NCI-H1105 (cell line): Measurements from ENCODE around the gene ZSWIM6.

Experiments used
- DNase-seq: peaks from one replicate; lab custom pipeline; 2025; lab: John Stamatoyannopoulos, UW

ZSWIM6 gene

DNA sequence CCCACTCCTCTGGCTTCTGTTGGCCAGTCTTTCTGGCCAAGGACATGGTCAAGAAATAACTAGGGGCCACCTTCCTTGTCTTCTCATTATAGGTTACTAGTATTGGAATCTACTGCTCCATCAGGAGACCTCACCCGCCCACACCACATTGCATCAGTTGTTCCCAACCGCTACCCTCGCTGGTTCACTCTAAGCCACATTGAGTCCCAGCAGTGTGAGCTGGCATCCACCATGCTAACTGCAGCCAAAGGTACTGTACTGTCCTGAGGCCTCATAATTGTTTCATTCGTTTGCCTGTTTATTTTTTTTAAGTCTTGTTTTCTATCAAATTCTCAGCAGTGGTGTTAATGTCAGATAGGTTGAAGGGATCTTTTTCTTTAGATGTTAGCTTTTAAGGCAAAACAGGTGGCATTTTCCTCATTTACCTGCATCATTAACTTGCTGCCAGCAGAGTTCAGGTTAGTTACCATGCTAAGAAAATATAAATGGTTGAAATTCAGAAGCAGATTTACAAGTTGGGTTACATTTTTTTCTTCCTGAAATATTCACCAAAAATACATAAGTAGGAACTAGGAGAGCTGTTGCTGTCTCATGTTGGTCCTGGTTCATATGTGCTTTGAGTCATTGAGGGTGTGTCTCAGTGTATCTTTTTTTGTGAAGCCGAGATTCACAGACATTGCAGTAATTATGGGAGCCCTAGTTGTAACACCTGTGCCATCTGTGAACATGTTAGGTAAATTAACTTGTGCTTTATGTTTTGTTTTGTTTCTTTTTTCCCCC is 206.9 kb downstream of the ZSWIM6 start:
- no peak for DNase-seq

DNA sequence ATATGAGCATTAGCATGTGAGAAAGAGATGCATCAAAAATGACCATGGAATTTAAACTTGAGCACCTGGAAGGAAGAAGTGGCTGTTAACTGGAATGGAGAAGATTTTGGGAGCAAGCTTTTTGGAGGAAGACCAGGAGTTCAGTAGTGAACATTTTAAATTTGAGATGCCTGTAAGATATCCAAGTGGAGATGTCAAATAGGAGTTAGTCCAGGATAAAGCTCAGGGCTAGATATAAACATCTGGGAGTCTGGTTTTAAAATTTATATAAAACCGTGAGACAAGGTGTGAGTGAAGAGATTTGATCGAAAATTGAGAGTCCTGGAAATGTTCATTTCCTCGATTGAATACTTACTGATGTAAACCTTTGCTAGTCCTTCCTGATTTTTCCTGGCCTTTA is 217.5 kb downstream of the ZSWIM6 start:
- no peak for DNase-seq

DNA sequence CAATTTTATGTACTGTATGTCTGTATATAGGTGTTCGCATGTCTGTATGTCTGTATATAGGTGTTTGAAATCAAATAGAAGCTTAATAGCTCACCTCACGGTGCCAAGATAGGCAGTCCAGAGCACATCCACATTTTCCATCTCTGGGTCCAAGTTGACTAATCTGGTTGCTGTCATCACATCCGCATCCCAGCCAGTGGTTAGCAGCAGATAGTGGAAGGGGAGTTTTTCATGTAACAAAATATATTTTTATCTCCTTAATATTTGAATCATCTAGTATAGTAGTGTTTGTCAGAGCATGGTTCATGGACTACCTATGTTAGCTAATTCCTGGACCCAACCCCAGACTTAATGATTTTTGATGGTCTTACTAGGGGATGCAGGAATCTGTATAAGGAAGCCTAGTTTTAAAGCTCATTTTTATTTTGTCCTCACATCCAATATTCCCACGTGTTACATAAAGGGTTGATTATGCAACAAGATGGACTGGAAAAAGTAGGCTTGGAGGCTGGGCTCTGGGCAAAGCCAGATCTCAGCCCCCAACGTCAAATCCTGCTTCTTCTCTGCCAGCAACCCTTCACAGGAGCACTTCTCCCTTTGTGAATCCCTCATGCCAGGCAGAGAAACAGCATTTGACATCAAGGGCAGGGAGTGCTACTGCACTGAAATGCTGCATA is 219.7 kb downstream of the ZSWIM6 start:
- no peak for DNase-seq

DNA sequence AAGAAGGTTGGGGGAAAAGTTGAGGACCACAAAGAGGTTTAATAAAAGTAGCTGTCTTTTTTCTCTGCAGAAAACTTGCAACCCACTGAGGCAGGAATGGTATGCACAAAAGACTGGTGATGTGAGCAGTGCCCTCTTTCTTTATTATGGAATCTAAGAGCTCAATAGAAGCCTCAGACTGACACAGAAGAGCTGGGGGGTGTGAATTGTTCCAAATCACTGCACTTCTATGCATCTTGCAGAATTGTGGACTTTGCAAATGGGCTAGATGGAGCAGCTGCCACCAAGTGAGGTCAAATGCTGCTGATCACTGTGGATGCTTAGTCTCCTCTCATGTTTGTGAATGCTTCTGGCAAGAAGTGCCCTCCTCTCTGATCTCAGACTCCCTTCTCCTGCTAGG is 227.1 kb downstream of the ZSWIM6 start:
- DNase-seq: no peak

DNA sequence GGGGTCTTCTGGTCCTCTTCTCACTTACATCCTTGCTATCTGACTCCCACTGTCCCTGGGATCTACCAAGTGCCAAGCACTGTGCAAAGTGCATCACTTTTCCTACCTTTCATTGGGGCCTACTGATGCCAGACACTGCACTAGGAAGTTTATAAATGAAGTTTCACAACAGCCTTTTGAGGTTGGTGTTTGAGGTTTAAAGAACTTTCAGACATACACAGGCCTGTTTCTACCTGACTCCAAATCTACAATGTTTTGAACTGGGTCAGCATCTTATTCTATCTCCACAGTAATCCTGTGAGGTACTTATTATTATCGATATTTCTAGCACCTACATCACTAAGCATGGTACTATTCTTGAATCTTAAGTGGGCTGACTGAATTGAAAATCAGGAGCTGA is 227.7 kb downstream of the ZSWIM6 start:
- DNase-seq: no peak

DNA sequence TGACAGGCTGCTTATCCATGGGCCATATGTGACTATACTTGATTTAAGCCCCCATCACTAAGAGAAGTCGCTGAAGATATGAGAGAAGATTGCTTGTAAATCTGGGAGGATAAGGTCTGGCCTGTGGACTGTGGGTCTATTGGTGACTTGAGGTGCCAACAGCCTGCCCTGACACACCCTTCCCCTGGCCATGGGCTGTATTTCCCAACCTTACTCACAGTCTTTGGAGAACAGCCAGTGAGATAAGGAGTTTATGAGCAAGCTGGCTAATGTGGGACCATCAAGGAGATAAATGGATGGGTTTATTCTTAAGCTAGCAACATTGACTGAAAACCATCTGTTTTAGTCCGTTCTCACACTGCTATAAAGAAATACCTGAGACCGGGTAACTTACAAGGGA is 231.3 kb downstream of the ZSWIM6 start:
- no peak for DNase-seq

DNA sequence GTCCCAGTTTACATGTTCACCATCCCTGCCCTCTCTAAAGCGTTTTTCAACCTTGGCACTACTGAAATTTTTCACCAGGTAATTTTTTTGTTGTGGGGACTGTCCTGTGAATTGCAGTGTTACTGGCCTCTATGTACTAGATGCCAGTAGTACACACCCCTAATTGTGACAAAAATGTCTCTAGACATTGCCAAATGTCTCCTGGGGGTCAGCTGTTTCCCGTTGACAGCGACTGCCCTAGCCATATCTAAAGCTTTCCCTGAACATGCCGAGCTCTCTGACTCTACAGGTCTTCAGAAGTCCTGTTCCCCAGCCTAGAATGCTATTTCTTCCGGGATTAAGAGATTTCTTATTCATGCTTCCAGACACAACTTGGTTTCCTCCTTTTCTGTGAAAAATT is 235.3 kb downstream of the ZSWIM6 start:
- DNase-seq: no peak

DNA sequence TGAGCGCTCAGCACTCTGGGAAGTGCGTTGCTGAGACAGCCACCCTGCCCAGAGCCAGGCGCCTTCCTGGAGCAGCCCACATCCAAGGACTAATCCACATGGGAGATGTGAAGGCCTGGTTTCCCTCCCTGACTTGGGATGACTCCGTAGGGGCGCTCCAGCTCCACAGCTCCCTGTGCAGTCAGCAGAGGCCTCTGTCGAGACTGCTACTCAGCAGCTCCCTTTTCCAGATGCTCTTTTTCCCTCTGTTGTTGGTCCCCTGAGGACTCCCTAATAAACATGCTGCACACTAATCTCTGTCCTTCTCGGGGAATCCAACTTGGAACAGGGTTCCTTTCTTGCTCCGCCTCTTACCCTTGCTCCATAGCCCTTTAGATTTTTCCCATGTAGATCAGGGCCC is 237.3 kb downstream of the ZSWIM6 start:
- DNase-seq: no peak

DNA sequence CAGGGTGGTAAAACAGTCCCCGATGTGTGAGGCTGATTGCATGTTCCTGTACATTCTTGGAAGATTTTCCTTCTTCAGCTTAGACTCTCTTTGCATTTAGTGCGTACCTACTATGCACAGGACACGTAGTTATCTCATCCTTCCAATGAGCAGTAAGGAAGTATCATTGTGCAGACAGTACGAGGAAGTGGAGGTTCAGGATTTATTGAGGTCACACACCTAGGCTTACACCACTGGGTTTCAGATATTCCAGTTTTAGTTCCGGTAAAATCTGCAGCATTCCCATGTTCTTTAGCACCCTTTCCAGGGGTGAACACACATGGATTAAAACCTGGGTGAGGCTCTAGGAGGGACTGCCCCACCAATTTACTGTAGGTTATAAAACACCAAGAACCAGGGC is 238.7 kb downstream of the ZSWIM6 start:
- no peak for DNase-seq

DNA sequence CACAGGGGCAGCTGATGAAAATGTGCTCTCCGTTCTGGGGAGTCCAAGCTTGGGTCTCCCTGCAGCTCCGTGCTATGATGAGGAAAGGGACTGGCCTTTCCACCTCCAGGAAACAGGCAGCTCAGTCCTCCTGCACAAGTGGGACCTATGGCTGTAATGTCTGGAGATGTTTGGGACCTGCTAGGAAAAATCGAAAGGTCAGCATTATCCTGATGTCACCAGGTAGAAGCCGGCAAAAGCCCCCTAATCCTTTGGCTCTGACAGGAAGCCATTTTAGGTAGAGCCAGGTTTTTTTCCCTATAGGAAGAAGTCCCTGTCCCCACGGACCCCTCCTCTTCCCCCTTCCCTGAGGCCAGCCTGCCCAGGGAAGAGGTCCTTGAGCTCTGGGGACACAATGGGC is 240.9 kb downstream of the ZSWIM6 start:
- no peak for DNase-seq

DNA sequence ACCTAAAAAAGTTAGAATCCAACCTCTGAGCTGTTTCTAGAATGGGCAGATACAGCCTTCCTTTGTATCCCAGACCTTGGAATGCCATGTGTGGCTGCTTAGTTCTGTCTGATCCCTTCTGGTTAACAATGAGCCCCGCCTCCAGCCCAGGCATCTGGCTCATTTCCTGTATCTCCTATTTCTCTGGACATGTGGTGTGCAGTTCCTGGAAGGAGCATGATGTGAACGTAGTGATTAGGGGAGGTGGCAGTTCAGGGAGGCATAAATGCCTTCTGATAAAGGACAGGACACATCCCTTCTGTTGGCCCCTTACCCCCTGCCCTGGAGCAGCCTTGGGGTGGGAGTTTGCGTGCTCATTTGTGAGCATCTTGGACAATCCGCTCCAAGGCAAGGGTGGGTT is 243.0 kb downstream of the ZSWIM6 start:
- DNase-seq: no peak

DNA sequence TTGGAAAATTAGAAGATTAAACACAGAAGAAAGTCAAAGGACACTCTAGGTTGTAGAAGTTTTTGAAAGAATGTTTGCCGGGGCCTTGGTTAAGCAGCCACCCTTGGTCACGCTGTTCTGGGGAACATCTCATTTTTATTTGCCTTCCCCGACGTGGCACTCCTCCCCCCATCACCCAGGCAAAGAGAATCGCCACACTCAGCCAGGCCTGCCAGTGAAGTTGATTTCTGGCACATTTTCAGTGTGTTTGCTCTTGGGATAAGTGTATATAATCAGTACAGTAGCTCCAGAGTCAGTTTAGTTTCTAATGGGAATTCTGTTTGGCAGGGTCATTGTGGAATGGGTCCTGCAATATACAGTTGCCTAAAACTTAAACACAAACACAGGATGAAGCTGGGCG is 243.5 kb downstream of the ZSWIM6 start:
- DNase-seq: no peak

DNA sequence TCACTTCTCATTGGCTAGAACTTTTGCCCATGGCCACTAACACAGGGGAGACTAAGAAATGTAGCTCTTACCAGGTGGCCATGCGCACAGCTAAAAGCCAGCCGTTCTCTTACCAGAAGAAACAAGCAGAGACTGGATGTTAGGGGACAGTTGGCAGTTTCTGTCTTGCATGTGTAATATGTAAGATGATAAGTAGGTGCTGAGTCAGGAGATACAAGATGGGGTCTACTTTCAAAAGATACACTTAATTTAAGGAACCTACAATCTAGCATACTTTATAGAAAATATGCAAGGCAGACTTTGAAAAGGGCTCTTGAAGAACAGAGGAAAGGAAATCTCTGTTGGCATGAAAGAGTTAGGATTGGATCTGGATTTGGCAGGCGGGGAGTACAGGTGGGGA is 244.5 kb downstream of the ZSWIM6 start:
- no peak for DNase-seq

DNA sequence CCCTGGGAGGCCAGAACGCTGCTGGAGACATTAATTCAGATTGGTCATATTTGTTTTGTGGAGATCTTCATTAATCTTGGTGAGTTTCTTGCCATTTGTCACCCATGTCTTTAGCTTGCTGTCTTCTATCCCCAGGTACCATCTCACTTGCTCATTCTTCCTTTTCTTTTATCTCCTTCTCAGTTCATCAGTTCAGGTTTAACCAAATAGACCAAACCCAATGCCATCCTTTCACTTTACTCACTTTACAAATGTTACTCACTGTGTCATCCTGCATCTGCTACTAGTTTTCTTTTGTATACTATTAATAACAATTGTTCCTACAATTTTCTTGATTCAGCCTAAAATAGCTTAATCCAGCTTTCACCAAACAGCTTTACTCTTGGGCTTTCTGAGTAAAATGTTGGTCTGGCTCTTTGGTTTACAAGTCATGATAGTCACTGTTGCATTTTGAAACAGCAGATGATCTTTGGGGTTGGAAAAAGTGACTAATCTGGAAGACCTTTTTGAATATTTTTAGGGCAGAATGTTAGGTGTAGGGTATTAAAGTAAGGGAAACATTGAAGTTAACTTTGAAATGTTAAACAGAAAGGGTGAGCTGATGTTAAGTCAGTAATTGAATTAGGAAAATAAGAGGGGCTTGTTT is 246.9 kb downstream of the ZSWIM6 start:
- no peak for DNase-seq

DNA sequence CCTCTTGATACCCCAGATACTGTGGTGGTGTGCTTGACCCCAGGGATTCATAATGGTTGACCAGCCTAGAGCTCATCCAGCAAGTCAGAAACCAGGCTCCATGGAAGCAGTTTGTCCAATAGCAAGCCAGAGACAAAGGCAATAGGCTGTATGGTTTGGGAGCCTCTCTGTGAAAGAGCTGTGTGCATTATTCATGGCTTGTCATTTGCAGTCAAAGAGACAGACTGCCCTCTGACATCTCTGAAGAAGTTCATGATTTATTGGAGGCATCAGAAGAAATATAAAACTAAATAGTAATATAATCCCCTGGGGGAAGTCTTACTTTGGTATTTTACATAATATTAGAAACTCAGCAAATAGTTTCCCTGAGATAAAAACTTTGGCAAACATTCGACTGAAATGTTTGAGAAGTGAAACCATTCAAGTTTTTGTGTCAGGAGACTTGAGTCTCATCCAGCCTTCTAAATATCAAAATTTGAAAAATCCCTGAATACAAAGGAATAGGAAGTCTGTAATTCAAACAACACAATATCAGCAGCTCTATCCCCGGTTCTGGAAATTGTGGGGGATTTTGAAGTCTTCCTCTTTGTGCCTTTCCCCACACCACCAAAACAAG is 250.3 kb downstream of the ZSWIM6 start:
- DNase-seq: no peak

DNA sequence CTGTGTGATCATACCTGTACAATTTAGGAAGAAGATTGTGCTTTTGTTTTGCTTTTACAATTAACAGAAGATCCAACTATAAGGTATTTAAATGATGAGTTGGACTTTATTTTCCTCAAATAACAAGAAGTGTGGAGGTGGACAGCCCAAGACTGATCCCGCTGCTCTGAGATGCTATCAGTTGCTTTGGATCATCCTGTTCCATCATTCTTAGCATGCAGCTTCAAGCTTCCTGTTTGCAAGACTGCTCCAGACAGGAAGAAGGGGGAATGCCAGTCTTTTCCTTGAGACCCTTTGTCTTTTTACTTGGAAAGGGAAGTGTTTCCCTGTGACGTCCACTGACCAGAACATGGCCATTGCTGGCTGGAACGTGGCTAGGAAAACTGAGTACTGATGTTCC is 250.8 kb downstream of the ZSWIM6 start:
- DNase-seq: no peak

DNA sequence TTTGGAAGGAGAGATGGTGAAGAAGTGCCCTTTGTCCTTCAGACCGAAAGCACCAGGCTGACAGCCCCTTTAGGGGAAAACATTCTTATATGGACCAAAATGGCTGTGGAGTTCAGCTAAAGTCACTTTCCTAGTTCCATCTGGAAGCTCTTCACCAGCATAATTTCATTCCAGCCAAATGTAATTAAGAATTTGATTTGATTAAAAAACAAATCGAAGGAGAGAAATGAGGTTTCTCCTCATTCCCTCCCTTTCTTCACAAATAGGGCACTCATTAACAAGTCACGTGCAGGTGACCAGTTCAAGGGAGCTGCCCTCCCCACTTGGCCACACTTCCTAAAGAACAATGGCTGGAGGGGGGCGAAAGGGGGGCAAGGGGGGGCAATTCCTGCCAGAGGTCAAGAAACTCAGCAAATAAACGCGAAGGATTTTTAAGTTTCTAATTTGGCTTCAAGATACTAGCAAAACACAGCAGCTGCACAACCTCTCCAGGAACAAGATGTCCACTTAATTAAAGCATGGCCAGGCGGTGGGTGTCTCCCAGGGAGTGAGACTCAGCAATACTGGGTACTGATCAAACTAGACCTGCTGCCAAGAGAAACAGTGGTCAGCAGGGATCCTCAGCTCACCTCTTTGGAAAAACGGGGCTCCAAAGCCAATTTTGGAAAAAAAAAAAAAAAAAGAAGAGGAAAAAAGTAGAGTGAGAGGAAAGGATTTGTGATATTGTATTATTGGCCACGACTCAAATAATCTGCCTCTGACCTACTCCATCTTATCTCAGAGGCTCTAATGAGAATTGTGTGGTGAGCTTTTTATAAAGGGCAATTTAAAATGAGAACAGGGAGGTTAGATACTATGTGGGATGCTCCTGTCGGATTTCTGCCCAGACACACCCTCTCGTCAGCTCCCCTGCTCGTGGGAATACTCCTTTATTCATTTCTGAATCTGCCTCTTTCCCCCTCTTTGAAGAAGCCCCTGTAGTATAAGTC is 254.3 kb downstream of the ZSWIM6 start:
- DNase-seq: no peak

DNA sequence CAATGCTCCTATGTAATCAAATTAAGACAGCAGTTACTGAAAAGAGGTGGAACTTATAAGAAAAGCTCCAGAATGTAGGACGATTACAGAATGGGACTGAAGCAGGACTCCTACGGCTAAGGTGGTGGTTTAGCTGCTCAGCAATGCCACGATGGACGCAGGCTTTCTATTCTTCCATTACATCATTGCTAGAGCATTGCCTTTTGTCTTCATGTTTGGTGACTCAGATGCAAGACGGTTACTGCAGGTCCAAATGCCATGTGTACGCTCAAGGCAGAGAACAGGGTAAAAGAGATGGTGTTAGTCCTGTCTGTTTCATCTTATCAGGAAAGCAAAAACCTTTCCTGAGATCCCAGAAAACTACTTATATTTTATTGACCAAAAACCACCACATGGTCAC is 255.1 kb downstream of the ZSWIM6 start:
- no peak for DNase-seq

DNA sequence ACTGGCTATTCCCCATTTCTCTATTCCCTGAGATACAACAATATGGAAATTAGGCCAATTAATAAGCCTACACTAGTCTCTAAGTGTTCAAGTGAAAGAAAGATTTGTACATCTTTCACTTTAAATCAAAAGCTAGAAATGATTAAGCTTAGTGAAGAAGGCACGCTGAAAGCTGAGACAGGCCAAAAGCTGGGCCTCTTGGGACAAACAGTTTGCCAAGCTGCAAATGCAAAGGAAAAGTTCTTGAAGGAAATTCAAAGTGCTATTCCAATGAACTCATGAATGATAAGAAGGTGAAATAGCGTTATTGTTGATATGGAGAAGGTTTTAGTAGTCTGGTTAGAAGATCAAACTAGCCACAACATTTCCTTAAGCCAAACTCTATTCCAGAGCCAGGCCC is 256.2 kb downstream of the ZSWIM6 start:
- no peak for DNase-seq

DNA sequence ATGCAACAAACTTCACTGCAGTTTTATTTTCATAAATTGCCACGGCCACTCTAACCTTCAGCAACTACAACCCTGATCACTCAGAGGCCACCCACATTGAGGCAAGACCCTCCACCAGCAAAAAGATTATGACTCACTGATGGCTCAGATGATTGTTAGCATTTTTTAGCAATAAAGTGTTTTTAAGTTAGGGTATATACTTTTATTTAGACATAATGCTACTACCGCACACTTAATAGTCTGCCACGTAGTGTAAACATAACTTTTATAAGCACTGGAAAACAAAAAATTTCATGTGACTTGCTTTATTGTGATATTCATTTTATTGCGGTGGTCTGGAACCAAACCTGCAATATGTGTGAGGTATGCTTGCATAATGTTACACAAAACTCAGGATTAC is 257.9 kb downstream of the ZSWIM6 start:
- no peak for DNase-seq

DNA sequence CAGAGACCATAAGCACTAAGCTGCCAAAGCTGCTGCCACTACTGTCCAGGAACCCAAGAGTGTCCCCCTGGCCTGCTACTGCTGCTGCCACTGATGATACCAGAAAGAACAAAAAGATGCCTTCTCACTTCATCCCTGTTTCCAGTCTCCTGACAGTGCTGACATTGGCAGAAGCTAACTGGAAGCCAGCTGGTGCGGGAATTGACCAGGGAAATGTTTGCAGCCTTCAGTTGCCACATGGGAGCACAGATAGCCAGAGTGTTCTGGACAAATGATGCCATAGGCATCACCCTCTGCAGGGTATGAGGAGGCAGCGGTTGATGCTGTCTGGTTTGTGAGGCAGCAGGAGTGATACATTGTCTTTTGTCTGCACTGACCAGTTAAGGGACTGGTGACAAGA is 258.4 kb downstream of the ZSWIM6 start:
- DNase-seq: no peak

DNA sequence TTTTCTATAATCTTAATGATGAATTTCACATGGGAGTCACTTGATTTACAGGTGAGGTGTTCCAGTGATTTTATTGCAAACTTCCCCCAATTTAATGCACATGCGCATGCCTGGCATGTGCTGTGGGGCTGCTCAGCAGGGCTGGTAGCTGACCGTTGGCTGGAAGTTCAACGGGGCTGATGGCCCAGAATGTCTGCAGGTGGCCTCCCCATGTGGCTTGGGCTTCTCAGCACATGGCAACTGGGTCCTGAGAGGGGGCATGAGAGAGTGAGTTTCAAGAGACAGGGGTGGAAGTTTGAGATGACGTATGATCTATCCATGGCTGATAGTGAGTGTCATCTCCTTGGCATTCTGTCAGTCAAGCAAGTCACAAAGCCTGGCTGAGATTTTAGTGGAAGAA is 259.8 kb downstream of the ZSWIM6 start:
- DNase-seq: no peak
